ENCODE data around the gene ZNF407.

The ZNF407 gene

DNA sequence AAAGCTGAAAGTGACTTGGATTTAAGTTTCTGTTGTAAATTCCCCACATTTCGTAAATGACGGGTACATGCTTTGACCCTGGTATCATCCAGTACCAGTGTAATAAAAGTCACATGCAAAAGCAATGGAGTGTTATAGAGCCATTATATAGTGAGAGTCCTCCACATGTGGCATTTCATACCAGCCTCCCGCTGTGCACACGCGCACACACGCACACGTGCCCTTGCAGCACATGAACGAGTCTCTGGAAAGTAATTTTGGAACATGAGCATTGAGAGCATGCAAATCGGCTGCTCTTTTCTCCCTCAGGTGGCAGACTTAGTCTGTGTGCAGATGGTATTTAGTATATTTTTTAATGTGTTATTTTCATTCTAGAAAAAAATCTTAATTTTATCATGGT lies 198.1 kb downstream of the ZNF407 start:
- TF ChIP-seq, protein P1, sequence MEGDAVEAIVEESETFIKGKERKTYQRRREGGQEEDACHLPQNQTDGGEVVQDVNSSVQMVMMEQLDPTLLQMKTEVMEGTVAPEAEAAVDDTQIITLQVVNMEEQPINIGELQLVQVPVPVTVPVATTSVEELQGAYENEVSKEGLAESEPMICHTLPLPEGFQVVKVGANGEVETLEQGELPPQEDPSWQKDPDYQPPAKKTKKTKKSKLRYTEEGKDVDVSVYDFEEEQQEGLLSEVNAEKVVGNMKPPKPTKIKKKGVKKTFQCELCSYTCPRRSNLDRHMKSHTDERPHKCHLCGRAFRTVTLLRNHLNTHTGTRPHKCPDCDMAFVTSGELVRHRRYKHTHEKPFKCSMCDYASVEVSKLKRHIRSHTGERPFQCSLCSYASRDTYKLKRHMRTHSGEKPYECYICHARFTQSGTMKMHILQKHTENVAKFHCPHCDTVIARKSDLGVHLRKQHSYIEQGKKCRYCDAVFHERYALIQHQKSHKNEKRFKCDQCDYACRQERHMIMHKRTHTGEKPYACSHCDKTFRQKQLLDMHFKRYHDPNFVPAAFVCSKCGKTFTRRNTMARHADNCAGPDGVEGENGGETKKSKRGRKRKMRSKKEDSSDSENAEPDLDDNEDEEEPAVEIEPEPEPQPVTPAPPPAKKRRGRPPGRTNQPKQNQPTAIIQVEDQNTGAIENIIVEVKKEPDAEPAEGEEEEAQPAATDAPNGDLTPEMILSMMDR (IDR thresholded peaks at IDR 0.05; ENCODE audit: control insufficient read depth, extremely low read depth, insufficient read depth), result no peak
- H3K4me3 ChIP-seq (ENCODE audit: low read depth, low read length), result no peak overlapping the region
- no peak for DNase-seq (ENCODE audit: low read depth)

- TF ChIP-seq, protein P1 (IDR thresholded peaks at IDR 0.05; ENCODE audit: control insufficient read depth, extremely low read depth, insufficient read depth), result no peak
- DNase-seq (ENCODE audit: low read depth), result no peak
- no peak overlapping the region for H3K4me3 ChIP-seq (ENCODE audit: low read depth, low read length)
Measured at GRCh38 chr18:74796211-74796610, 198.5 kb downstream of the ZNF407 start.

GRCh38 chr18:74796841-74797576 lies 199.3 kb downstream of the ZNF407 start:
- no peak overlapping the region for H3K4me3 ChIP-seq (ENCODE audit: low read depth, low read length)
- DNase-seq (ENCODE audit: low read depth), result no peak
- TF ChIP-seq, protein P1 (IDR thresholded peaks at IDR 0.05; ENCODE audit: control insufficient read depth, extremely low read depth, insufficient read depth), result no peak

GRCh38 chr18:74797577-74798151 lies 200.0 kb downstream of the ZNF407 start:
- no peak for DNase-seq (ENCODE audit: low read depth)
- H3K4me3 ChIP-seq (ENCODE audit: low read depth, low read length), result no peak overlapping the region

GRCh38 chr18:74799542-74799941 lies 201.9 kb downstream of the ZNF407 start:
- DNase-seq (ENCODE audit: low read depth), result no peak
- TF ChIP-seq, protein P1 (IDR thresholded peaks at IDR 0.05; ENCODE audit: control insufficient read depth, extremely low read depth, insufficient read depth), result no peak
- H3K4me3 ChIP-seq (ENCODE audit: low read depth, low read length), result no peak overlapping the region

More at GRCh38 chr18:74797577-74798151, 200.0 kb downstream of the ZNF407 start:
- TF ChIP-seq, protein P1 (IDR thresholded peaks at IDR 0.05; ENCODE audit: control insufficient read depth, extremely low read depth, insufficient read depth), result no peak

- no peak overlapping the region for H3K4me3 ChIP-seq (ENCODE audit: low read depth, low read length)
- TF ChIP-seq, protein P1 (IDR thresholded peaks at IDR 0.05; ENCODE audit: control insufficient read depth, extremely low read depth, insufficient read depth), result no peak
- no peak for DNase-seq (ENCODE audit: low read depth)
Measured at GRCh38 chr18:74800098-74800497, 202.4 kb downstream of the ZNF407 start.
